Measurements from ENCODE around the gene TLK2.
"Not testable (repeated sequence)": the region's sequence is repeated elsewhere in the genome, so short reads cannot be mapped to it uniquely, and the experiment has no call there.

DNA sequence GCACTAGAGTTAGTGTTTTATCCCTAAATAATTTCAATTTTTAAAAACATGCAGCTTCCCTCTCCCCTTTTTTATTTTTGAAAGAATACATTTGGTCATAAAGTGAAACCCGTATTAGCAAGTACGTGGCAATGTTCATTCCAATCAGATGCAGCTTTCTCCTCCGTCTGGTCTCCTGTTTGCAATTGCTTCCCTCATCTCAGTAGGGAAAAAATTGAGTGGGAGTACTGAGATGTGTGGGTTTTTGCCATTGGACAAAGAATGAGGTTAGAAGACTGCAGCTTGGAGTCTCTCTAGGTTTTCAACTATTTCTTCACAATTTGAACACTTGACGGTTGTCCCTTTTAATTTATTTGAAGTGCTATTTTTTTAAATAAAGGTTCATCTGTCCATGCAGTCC, 134.5 kb downstream of the TLK2 start:
- TF ChIP-seq, protein P1, sequence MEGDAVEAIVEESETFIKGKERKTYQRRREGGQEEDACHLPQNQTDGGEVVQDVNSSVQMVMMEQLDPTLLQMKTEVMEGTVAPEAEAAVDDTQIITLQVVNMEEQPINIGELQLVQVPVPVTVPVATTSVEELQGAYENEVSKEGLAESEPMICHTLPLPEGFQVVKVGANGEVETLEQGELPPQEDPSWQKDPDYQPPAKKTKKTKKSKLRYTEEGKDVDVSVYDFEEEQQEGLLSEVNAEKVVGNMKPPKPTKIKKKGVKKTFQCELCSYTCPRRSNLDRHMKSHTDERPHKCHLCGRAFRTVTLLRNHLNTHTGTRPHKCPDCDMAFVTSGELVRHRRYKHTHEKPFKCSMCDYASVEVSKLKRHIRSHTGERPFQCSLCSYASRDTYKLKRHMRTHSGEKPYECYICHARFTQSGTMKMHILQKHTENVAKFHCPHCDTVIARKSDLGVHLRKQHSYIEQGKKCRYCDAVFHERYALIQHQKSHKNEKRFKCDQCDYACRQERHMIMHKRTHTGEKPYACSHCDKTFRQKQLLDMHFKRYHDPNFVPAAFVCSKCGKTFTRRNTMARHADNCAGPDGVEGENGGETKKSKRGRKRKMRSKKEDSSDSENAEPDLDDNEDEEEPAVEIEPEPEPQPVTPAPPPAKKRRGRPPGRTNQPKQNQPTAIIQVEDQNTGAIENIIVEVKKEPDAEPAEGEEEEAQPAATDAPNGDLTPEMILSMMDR (IDR thresholded peaks at IDR 0.05), result not testable (repeated sequence)
- TF ChIP-seq, protein P2, sequence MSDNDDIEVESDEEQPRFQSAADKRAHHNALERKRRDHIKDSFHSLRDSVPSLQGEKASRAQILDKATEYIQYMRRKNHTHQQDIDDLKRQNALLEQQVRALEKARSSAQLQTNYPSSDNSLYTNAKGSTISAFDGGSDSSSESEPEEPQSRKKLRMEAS (CRISPR knock-in tag; IDR thresholded peaks at IDR 0.05), result not testable (repeated sequence)
- TF ChIP-seq SP1 (CRISPR knock-in tag; conservative IDR thresholded peaks at IDR 0.05); TEAD4 (CRISPR knock-in tag; IDR thresholded peaks at IDR 0.05); SMAD3 (CRISPR knock-in tag; IDR thresholded peaks at IDR 0.05; ENCODE audit: borderline replicate concordance); FOXK1 (CRISPR knock-in tag; IDR thresholded peaks at IDR 0.05); IRF2 (CRISPR knock-in tag; IDR thresholded peaks at IDR 0.05; ENCODE audit: borderline replicate concordance, low read depth): not testable (repeated sequence)
- TF ChIP-seq, protein P3, sequence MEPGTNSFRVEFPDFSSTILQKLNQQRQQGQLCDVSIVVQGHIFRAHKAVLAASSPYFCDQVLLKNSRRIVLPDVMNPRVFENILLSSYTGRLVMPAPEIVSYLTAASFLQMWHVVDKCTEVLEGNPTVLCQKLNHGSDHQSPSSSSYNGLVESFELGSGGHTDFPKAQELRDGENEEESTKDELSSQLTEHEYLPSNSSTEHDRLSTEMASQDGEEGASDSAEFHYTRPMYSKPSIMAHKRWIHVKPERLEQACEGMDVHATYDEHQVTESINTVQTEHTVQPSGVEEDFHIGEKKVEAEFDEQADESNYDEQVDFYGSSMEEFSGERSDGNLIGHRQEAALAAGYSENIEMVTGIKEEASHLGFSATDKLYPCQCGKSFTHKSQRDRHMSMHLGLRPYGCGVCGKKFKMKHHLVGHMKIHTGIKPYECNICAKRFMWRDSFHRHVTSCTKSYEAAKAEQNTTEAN (CRISPR knock-in tag; IDR thresholded peaks at IDR 0.05), result not testable (repeated sequence)
- TF ChIP-seq, protein P4, sequence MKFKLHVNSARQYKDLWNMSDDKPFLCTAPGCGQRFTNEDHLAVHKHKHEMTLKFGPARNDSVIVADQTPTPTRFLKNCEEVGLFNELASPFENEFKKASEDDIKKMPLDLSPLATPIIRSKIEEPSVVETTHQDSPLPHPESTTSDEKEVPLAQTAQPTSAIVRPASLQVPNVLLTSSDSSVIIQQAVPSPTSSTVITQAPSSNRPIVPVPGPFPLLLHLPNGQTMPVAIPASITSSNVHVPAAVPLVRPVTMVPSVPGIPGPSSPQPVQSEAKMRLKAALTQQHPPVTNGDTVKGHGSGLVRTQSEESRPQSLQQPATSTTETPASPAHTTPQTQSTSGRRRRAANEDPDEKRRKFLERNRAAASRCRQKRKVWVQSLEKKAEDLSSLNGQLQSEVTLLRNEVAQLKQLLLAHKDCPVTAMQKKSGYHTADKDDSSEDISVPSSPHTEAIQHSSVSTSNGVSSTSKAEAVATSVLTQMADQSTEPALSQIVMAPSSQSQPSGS (CRISPR knock-in tag; IDR thresholded peaks at IDR 0.05; ENCODE audit: borderline replicate concordance, low read depth), result not testable (repeated sequence)
- TF ChIP-seq, protein P5, sequence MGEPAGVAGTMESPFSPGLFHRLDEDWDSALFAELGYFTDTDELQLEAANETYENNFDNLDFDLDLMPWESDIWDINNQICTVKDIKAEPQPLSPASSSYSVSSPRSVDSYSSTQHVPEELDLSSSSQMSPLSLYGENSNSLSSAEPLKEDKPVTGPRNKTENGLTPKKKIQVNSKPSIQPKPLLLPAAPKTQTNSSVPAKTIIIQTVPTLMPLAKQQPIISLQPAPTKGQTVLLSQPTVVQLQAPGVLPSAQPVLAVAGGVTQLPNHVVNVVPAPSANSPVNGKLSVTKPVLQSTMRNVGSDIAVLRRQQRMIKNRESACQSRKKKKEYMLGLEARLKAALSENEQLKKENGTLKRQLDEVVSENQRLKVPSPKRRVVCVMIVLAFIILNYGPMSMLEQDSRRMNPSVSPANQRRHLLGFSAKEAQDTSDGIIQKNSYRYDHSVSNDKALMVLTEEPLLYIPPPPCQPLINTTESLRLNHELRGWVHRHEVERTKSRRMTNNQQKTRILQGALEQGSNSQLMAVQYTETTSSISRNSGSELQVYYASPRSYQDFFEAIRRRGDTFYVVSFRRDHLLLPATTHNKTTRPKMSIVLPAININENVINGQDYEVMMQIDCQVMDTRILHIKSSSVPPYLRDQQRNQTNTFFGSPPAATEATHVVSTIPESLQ (CRISPR knock-in tag; IDR thresholded peaks at IDR 0.05), result not testable (repeated sequence)
- TF ChIP-seq, protein P6, sequence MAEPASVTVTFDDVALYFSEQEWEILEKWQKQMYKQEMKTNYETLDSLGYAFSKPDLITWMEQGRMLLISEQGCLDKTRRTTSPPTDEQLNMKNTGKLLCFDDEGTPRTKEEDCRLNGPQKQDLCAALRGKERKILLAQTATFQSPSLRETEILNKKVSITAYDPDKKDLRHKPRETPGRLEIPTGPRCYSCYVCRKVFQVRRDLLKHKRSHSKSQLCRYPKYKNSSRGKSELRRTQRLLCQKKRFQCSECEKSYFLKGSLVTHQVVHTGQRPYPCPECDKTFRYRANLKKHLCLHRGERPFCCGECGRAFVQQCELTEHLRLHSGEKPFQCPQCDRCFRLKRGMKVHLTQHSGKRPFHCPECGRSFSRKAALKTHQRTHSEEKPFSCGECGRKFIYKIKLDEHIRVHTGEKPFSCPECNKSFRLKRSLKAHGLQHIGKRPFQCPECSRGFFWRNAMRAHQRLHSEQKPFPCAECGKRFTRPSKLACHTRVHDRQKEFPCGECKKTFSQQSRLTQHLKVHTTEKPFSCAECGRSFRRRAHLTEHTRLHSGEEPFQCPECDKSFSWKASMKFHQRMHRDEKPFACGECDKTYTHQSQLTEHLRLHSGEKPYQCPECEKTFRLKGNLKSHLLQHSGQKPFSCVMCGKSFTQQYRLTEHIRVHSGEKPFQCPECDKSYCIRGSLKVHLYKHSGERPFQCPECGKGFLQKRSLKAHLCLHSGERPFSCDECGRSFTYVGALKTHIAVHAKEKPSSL (CRISPR knock-in tag; conservative IDR thresholded peaks at IDR 0.05), result not testable (repeated sequence)
